Fibroblast of skin of right biceps (primary cell): ENCODE results near the gene UGCG.
"Not testable (repeated sequence)": the region's sequence is repeated elsewhere in the genome, so short reads cannot be mapped to it uniquely, and the experiment has no call there.

ENCODE experiments used
- DNase-seq: peaks from one replicate; pipeline ENCODE4 v3.0.0-alpha.2; 2013

The UGCG gene

GRCh38 chr9:111922324-111923013 lies 25.9 kb downstream of the UGCG start:
- DNase-seq = no peak

DNA sequence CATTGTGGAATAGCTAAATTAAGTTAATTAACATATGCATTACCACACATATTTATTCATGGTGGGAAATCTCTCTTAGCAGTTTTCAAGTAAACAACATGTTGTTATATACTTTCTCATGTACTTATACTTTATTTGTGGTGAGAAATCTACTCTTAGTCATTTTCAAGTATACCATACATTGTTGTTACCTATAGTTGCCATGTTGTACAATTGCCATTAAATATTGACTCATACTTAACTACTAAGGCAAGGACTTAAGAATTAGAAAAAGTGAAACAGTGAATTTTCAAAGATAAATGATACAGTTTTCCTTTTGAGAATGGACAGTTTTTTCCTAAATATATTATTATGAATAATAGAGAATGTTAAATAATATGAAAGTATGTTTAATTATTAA lies 27.7 kb downstream of the UGCG start:
- DNase-seq = no peak

- no peak for DNase-seq
Observed at GRCh38 chr9:111925017-111925770, 28.6 kb downstream of the UGCG start.

- DNase-seq = no peak
Observed at GRCh38 chr9:111925784-111926183, 29.2 kb downstream of the UGCG start.

DNA sequence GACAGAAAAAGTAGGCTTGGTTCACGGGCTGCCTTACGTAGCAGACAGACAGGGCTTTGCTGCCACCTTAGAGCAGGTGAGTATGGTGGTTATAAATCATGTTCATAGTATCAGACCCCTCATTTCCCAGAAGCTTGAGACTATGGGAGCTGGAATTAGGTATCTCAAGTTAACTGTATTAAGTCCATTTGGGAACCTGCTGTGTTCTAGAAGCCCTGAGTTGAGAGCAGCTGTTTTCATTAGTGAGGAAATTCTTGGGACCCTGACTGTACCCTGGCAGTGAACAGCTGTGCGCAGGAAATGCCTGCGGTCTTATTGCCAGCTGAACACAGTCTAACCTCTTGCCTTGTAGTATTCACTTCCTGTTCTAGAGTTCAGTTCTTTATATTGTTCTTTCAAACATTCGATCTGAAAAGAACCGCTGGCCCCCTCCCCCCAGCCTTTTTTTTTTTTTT lies 29.8 kb downstream of the UGCG start:
- DNase-seq = peak; percentile 91

DNA sequence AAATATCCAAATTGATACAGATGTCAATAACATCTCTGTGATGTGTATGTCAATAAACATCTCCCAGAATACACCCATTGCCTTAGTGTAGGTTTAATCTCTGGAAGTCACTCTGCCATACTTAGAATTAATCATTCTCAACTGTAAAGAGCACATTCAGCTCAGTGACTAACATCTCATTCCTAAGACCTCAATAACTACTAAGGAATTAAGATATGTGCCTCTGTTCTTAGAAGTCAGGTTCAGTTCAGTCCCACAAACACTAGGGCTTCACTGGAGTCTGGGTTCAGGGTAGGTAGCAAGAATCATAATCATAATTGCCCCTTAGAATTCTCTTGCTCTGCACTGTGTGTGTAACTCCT lies 31.7 kb downstream of the UGCG start:
- DNase-seq = peak; percentile 73

- no peak for DNase-seq
Observed at GRCh38 chr9:111934747-111935146, 38.1 kb downstream of the UGCG start.

DNA sequence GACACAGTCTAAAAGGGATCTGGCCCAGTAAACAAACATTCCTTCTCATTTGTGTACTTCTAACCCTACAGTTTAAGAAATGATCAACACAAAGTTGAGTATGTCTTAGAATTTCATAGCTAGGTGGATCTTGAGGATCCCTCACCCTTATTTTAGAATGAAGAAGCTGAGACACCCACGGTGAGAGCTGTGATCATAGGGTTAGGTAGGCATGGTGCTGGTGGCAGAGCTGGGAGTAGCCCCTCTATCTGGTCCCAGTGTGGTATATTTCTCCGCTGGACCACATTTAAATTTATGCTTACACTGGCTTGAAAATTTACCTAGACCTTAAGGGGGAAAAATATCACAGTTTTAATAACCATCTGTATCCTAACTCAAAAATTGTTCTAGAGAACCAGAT lies 39.8 kb downstream of the UGCG start:
- no peak for DNase-seq

- DNase-seq = no peak
Observed at GRCh38 chr9:111937301-111937700, 40.7 kb downstream of the UGCG start.

GRCh38 chr9:111937781-111938426 lies 41.3 kb downstream of the UGCG start:
- peak; percentile 38 for DNase-seq

GRCh38 chr9:111938427-111938800 lies 41.8 kb downstream of the UGCG start:
- no peak for DNase-seq

- DNase-seq = peak; percentile 39
Observed at GRCh38 chr9:111939322-111939721, 42.7 kb downstream of the UGCG start.

GRCh38 chr9:111940697-111941096 lies 44.1 kb downstream of the UGCG start:
- peak; percentile 73 for DNase-seq

GRCh38 chr9:111943200-111943599 lies 46.6 kb downstream of the UGCG start:
- DNase-seq = no peak

GRCh38 chr9:111943746-111944145 lies 47.1 kb downstream of the UGCG start:
- peak; percentile 44 for DNase-seq

- DNase-seq = peak; percentile 54
Observed at GRCh38 chr9:111944241-111944866, 47.7 kb downstream of the UGCG start.

GRCh38 chr9:111945216-111945615 lies 48.6 kb downstream of the UGCG start:
- DNase-seq = peak; percentile 79

- DNase-seq = not testable (repeated sequence)
Observed at GRCh38 chr9:111948109-111948508, 51.5 kb downstream of the UGCG start.

- no peak for DNase-seq
Observed at GRCh38 chr9:111948951-111949350, 52.3 kb downstream of the UGCG start.

DNA sequence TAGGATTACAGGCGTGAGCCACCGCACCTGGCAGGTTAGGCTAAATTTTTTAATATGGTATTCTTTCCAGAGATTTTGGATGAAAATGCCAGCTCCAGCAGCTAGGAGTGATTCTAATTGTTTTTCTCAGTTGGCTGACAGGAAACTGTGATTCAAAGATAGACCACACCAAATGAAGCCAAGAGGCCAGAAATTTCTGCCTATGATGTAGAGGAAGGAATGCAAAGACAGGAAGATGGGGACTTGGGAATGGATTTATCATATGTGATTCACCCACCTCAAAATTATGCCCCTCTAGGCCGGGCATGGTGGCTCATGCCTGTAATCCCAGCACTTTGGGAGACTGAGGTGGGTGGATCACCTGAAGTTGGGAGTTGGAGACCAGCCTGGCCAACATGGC lies 53.3 kb downstream of the UGCG start:
- DNase-seq = peak; percentile 84

DNA sequence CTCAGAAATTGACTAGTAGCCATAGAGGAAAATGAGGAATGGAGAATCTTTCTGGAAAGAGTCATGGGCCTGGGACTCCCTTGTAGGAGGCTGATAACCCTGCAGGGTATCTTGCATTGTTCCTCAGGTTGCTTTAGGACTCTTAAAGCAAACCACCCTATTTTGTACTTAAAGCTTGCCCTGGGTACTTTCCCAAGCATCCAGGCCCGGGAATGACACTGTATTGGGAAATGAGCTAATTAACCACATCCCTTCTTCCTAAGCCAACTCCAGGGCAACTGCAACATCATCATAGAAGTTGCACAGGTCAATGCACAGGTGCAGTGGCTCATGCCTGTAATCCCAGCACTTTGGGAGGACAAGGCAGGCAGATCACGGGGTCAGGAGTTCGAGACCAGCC lies 55.9 kb downstream of the UGCG start:
- peak; percentile 83 for DNase-seq

GRCh38 chr9:111953444-111953843 lies 56.8 kb downstream of the UGCG start:
- no peak for DNase-seq

DNA sequence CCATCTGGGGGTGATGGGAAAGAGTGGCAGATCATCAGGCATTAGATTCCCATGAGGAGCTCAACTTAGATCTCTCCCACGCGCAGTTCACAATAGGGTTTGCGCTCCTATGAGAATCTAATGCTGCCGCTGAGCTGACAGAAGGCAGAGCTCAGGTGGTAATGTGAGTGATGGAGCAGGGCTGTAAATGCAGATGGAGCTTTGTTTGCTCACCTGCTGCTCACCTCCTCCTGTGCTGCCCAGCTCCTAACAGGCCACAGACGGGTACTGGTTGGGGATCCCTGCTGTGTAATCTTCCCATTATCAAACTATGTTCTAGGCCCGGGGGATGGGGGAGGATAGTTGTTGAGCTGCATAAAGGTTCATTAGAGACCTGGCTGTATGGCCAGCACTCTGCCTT lies 58.4 kb downstream of the UGCG start:
- no peak for DNase-seq
